CD14-positive monocyte (primary cell): ENCODE data around the gene MYL2. TPM values are rescaled to one million over a fixed set of nuclear protein-coding genes. Genes with fewer than 3 reads are reported as not detected.

Experiments used
- DNase-seq, 3 donors: peaks; one replicate each; pipeline ENCODE4 v3.0.0-alpha.2; 2011 to 2022
- H2AFZ ChIP-seq: 2 replicates; pipeline ENCODE4 v1.6.0; 2012; ENCODE audit warnings: mild to moderate bottlenecking, low read depth, low read length, inconsistent platforms; ENCODE audit not compliant: insufficient read depth, poor library complexity, severe bottlenecking
- H3K27ac ChIP-seq, 2 donors: 1 replicate in 1 of 2; 2 replicates in 1 of 2; pipeline ENCODE4 v1.5.1; 2012 to 2013; ENCODE audit warnings: low read length in 2 of 2, control low read depth in 1 of 2, inconsistent platforms in 1 of 2, low read depth in 1 of 2, mild to moderate bottlenecking in 1 of 2
- H3K27me3 ChIP-seq, 2 donors: one replicate each; pipeline versions ENCODE4 v1.6.0 to v1.6.1; 2011 to 2013; ENCODE audit warnings: low read length in 2 of 2; ENCODE audit not compliant: control insufficient read depth in 2 of 2, insufficient read depth in 2 of 2
- H3K36me3 ChIP-seq, 2 donors: replicated peaks in 1 of 2; 1 replicate in 1 of 2; 2 replicates in 1 of 2; pipeline versions ENCODE4 v1.5.1 to v1.6.1; 2012 to 2013; ENCODE audit warnings: low read length in 2 of 2, control low read depth in 1 of 2, inconsistent platforms in 1 of 2, mild to moderate bottlenecking in 1 of 2; ENCODE audit not compliant: insufficient read depth in 2 of 2, control insufficient read depth in 1 of 2
- H3K4me1 ChIP-seq, 2 donors: 1 replicate in 1 of 2; 2 replicates in 1 of 2; pipeline versions ENCODE4 v1.5.1 to v1.6.1; 2012 to 2013; ENCODE audit warnings: low read length in 2 of 2, control low read depth in 1 of 2, inconsistent platforms in 1 of 2, mild to moderate bottlenecking in 1 of 2, moderate library complexity in 1 of 2; ENCODE audit not compliant: insufficient read depth in 2 of 2, control insufficient read depth in 1 of 2
- H3K4me2 ChIP-seq: replicated peaks from 2 replicates; pipeline ENCODE3; 2012; ENCODE audit warnings: low read length, moderate library complexity, mild to moderate bottlenecking; ENCODE audit not compliant: poor library complexity, severe bottlenecking; ENCODE audit errors: extremely low read depth
- H3K4me3 ChIP-seq, 3 experiments: fragments of 200-600 bp in 1 of 3; sonication (generic) in 1 of 3; replicated peaks in 1 of 3; 1 replicate in 2 of 3; 2 replicates in 1 of 3; pipeline ENCODE4 v1.5.1; 2011 to 2013; ENCODE audit warnings: low read length in 3 of 3, mild to moderate bottlenecking in 3 of 3, control low read depth in 2 of 3, low read depth in 2 of 3, inconsistent platforms in 1 of 3, moderate library complexity in 1 of 3
- H3K79me2 ChIP-seq: 2 replicates; pipeline ENCODE4 v1.6.0; 2012; ENCODE audit warnings: mild to moderate bottlenecking, control low read depth, inconsistent platforms, low read length, moderate library complexity; ENCODE audit not compliant: insufficient read depth
- H3K9ac ChIP-seq: 2 replicates; pipeline ENCODE4 v1.6.0; 2017; ENCODE audit warnings: low read length, mild to moderate bottlenecking; ENCODE audit not compliant: insufficient read depth, poor library complexity, severe bottlenecking
- H3K9me3 ChIP-seq, 2 donors: replicated peaks in 1 of 2; 1 replicate in 1 of 2; 2 replicates in 1 of 2; pipeline versions ENCODE4 v1.5.1 to v1.6.1; 2012 to 2013; ENCODE audit warnings: low read length in 2 of 2, control low read depth in 1 of 2; ENCODE audit not compliant: control insufficient read depth in 1 of 2, insufficient read depth in 1 of 2
- H4K20me1 ChIP-seq: 2 replicates; pipeline ENCODE4 v1.6.0; 2012; ENCODE audit warnings: mild to moderate bottlenecking, low read length, control low read depth, moderate library complexity; ENCODE audit not compliant: insufficient read depth
- H3K27ac Mint-ChIP-seq, 7 donors: one replicate each; pipeline ENCODE4 v1.8.0; 2020; ENCODE audit warnings: mild to moderate bottlenecking in 7 of 7, mixed read lengths in 7 of 7, moderate library complexity in 6 of 7, inconsistent platforms in 2 of 7
- H3K27me3 Mint-ChIP-seq, 3 donors: one replicate each; pipeline ENCODE4 v1.8.0; 2021 to 2022; ENCODE audit warnings: low read depth in 3 of 3, mild to moderate bottlenecking in 3 of 3, mixed read lengths in 3 of 3, moderate library complexity in 3 of 3, inconsistent platforms in 1 of 3
- H3K36me3 Mint-ChIP-seq, 2 donors: one replicate each; pipeline ENCODE4 v1.8.0; 2020; ENCODE audit warnings: mixed read lengths in 2 of 2, inconsistent platforms in 1 of 2, mild to moderate bottlenecking in 1 of 2
- H3K4me1 Mint-ChIP-seq: one replicate; pipeline ENCODE4 v1.8.0; 2020; ENCODE audit warnings: mild to moderate bottlenecking, mixed read lengths
- H3K4me3 Mint-ChIP-seq, 2 donors: one replicate each; pipeline ENCODE4 v1.8.0; 2020; ENCODE audit warnings: mild to moderate bottlenecking in 2 of 2, mixed read lengths in 2 of 2, moderate library complexity in 1 of 2
- H3K9me3 Mint-ChIP-seq, 7 donors: one replicate each; pipeline ENCODE4 v1.8.0; 2020 to 2022; ENCODE audit warnings: mixed read lengths in 7 of 7, mild to moderate bottlenecking in 6 of 7, moderate library complexity in 6 of 7, inconsistent platforms in 2 of 7
- WGBS: methylation state at CpG from one replicate; pipeline ENCODE4 v1.1.5; 2013; ENCODE audit warnings: missing lambda C conversion rate; ENCODE audit not compliant: insufficient coverage; 5-methylcytosine and 5-hydroxymethylcytosine counted together
- intact Hi-C, 2 donors: fragments of 100-400 bp; cut with micrococcal nuclease; formaldehyde crosslinking; loops; one replicate each; pipeline versions ENCODE4 v1.15.0 to v1.15.1; 2023
- polyA plus RNA-seq, 3 donors: library from polyadenylated mRNA; depleted of rRNA in 1 of 3; unstranded in 2 of 3; stranded (reverse) in 1 of 3; fragments of 300-500 nt in 2 of 3; fragments of >200 nt in 1 of 3; fragmentation: Illumina TruSeq in 2 of 3; gene quantifications; 1 replicate in 2 of 3; 2 replicates in 1 of 3; pipeline ENCODE4 v1.2.3, GENCODE V29; 2012 to 2021
- TF ChIP-seq, protein P1 (sequence below): fragments of 200-600 bp; IDR thresholded peaks from one replicate; pipeline ENCODE4 v1.8.0; 2022; ENCODE audit warnings: antibody characterized with exemption, mild to moderate bottlenecking

MYL2 gene
- polyA plus RNA-seq, 3 donors = not detected

DNA sequence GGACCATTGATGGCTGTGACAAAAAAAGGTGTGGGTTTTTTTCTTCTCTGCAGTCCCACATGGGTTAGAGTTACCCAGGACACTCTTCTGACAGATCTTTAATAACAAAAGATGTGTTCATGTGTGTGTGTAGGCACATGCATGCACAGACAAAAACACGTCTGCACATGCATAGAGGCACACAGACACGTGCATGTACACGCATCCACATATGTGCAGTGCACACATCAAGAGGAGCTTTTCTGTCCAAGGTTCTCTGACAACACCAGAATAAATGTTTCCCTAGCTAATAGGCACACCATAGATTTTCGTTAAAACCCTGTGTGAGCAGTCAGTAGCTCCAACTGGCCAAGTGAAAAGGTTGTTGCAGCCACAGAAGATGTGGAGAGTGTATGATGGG, 2.8 kb upstream of the MYL2 start:
- Histone ChIP-seq H3K36me3 (no peaks in the 10 kb centered on the region), H3K4me2 (no peak overlapping the region), H3K9me3 (no peaks in the 10 kb centered on the region), H2AFZ (no peak overlapping the region), H3K4me1 (no peaks in the 10 kb centered on the region), H3K9ac (no peak overlapping the region), H3K27me3 (no peaks in the 10 kb centered on the region), H3K79me2 (no peaks in the 10 kb centered on the region), H3K4me3 (no peak overlapping the region), H4K20me1 (no peaks in the 10 kb centered on the region), H3K27ac (no peak overlapping the region)
- no peaks in the 10 kb centered on the region for H3K4me1 Mint-ChIP-seq
- 100% methylated on average over 1 of the region's 4 CpGs for WGBS
- no peak for DNase-seq
- H3K36me3 Mint-ChIP-seq = no peaks in the 10 kb centered on the region
- H3K4me3 Mint-ChIP-seq = no peak overlapping the region
- H3K27me3 Mint-ChIP-seq = peaks cover 3 to 8% (median 4%) of the 10 kb centered on the region in 3 donors
- intact Hi-C loops = no loop called here
- no peak overlapping the region for H3K27ac Mint-ChIP-seq
- TF ChIP-seq, protein P1, sequence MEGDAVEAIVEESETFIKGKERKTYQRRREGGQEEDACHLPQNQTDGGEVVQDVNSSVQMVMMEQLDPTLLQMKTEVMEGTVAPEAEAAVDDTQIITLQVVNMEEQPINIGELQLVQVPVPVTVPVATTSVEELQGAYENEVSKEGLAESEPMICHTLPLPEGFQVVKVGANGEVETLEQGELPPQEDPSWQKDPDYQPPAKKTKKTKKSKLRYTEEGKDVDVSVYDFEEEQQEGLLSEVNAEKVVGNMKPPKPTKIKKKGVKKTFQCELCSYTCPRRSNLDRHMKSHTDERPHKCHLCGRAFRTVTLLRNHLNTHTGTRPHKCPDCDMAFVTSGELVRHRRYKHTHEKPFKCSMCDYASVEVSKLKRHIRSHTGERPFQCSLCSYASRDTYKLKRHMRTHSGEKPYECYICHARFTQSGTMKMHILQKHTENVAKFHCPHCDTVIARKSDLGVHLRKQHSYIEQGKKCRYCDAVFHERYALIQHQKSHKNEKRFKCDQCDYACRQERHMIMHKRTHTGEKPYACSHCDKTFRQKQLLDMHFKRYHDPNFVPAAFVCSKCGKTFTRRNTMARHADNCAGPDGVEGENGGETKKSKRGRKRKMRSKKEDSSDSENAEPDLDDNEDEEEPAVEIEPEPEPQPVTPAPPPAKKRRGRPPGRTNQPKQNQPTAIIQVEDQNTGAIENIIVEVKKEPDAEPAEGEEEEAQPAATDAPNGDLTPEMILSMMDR = no peak
- peaks cover 0 to 2% (median 0%) of the 10 kb centered on the region in 7 donors for H3K9me3 Mint-ChIP-seq

- H3K27me3 Mint-ChIP-seq = peaks cover 3 to 10% (median 4%) of the 10 kb centered on the region in 3 donors
Measured at GRCh38 chr12:110922652-110923051, 2.3 kb upstream of the MYL2 start.

More at GRCh38 chr12:110922652-110923051, 2.3 kb upstream of the MYL2 start:
- TF ChIP-seq, protein P1 = no peak
- Histone ChIP-seq H2AFZ (no peak overlapping the region), H3K79me2 (no peaks in the 10 kb centered on the region), H4K20me1 (no peaks in the 10 kb centered on the region), H3K4me3 (no peak overlapping the region), H3K4me1 (no peaks in the 10 kb centered on the region), H3K9ac (no peak overlapping the region), H3K36me3 (no peaks in the 10 kb centered on the region), H3K9me3 (no peaks in the 10 kb centered on the region), H3K4me2 (no peak overlapping the region), H3K27me3 (no peaks in the 10 kb centered on the region), H3K27ac (no peak overlapping the region)
- Mint-ChIP-seq H3K27ac (no peak overlapping the region), H3K36me3 (no peaks in the 10 kb centered on the region), H3K4me1 (no peaks in the 10 kb centered on the region), H3K9me3 (peaks cover 0 to 2% (median 0%) of the 10 kb centered on the region in 7 donors), H3K4me3 (no peak overlapping the region)
- intact Hi-C loops = no loop called here
- no peak for DNase-seq
- WGBS = 97% methylated on average over 3 of the region's 7 CpGs
